Fibroblast of lung (primary cell): ENCODE results near the gene AMPD3. TPM values are rescaled to one million over a fixed set of nuclear protein-coding genes. Genes with fewer than 3 reads are reported as not detected.

Experiments used
- DNase-seq, 2 donors: peaks; one replicate each; pipeline versions ENCODE4 v3.0.0 to v3.0.0-alpha.2; 2010; ENCODE audit warnings: low read depth in 2 of 2
- H2AFZ ChIP-seq: 2 replicates; pipeline ENCODE4 v1.5.1; 2012; ENCODE audit warnings: low read length, control low read depth, inconsistent platforms
- H3K27ac ChIP-seq: 2 replicates; pipeline ENCODE4 v1.5.1; 2011; ENCODE audit warnings: low read length, control low read depth; ENCODE audit not compliant: insufficient read depth
- H3K27me3 ChIP-seq: 2 replicates; pipeline ENCODE4 v1.5.1; 2011; ENCODE audit warnings: mild to moderate bottlenecking, low read length; ENCODE audit not compliant: control insufficient read depth, insufficient read depth
- H3K36me3 ChIP-seq: 2 replicates; pipeline ENCODE4 v1.5.1; 2011; ENCODE audit warnings: low read length; ENCODE audit not compliant: control insufficient read depth, insufficient read depth
- H3K4me1 ChIP-seq: 2 replicates; pipeline ENCODE4 v1.5.1; 2011; ENCODE audit warnings: low read length; ENCODE audit not compliant: control insufficient read depth, insufficient read depth; ENCODE audit errors: extremely low read depth
- H3K4me2 ChIP-seq: 2 replicates; pipeline ENCODE4 v1.5.1; 2011; ENCODE audit warnings: low read length, control low read depth; ENCODE audit not compliant: insufficient read depth; ENCODE audit errors: extremely low read depth
- H3K4me3 ChIP-seq, 4 experiments: fragments of 200-600 bp in 1 of 4; sonication (generic) in 1 of 4; replicated peaks in 1 of 4; 2 replicates each; pipeline ENCODE4 v1.5.1; 2011 to 2016; ENCODE audit warnings: low read length in 4 of 4, low read depth in 3 of 4, mild to moderate bottlenecking in 3 of 4, control low read depth in 2 of 4, inconsistent platforms in 1 of 4, mixed read lengths in 1 of 4; ENCODE audit not compliant: insufficient read depth in 1 of 4; ENCODE audit errors: control extremely low read depth in 1 of 4
- H3K79me2 ChIP-seq: 2 replicates; pipeline ENCODE4 v1.5.1; 2012; ENCODE audit warnings: mild to moderate bottlenecking, low read length, inconsistent platforms; ENCODE audit not compliant: control insufficient read depth, insufficient read depth
- H3K9ac ChIP-seq: 2 replicates; pipeline ENCODE4 v1.5.1; 2011; ENCODE audit warnings: mild to moderate bottlenecking, low read length, control low read depth; ENCODE audit not compliant: insufficient read depth
- H3K9me3 ChIP-seq: 2 replicates; pipeline ENCODE4 v1.5.1; 2012; ENCODE audit warnings: low read depth, low read length; ENCODE audit not compliant: control insufficient read depth, insufficient read depth
- H4K20me1 ChIP-seq: 2 replicates; pipeline ENCODE4 v1.5.1; 2011; ENCODE audit warnings: low read length; ENCODE audit not compliant: control insufficient read depth, insufficient read depth; ENCODE audit errors: extremely low read depth
- EZH2 ChIP-seq: IDR thresholded peaks from 2 replicates; pipeline ENCODE4 v1.5.1; 2012; ENCODE audit warnings: low read length, control low read depth, mild to moderate bottlenecking; ENCODE audit errors: missing control alignments
- polyA plus RNA-seq, 2 donors: library from polyadenylated mRNA; depleted of rRNA in 1 of 2; stranded (reverse) in 1 of 2; unstranded in 1 of 2; fragments of >200 nt; gene quantifications; 2 replicates each; pipeline ENCODE4 v1.2.1, GENCODE V29; 2011 to 2012; ENCODE audit warnings: missing spikeins in 1 of 2
- total RNA-seq: library from RNA; depleted of rRNA; stranded (reverse); fragments of >200 nt; gene quantifications from 2 replicates; pipeline ENCODE4 v1.2.1, GENCODE V29; 2014
- TF ChIP-seq, protein P1 (sequence below), 2 donors: IDR thresholded peaks in 1 of 2; conservative IDR thresholded peaks in 1 of 2; 1 replicate in 1 of 2; 2 replicates in 1 of 2; pipeline ENCODE4 v1.5.1; 2011 to 2012; ENCODE audit warnings: low read length in 2 of 2, control low read depth in 1 of 2, inconsistent platforms in 1 of 2, low read depth in 1 of 2, mild to moderate bottlenecking in 1 of 2

The AMPD3 gene
- total and polyA plus RNA-seq, 2 donors (not counting 1 experiment from before 2014, with no cell fraction given) = 18.1 to 24.9 TPM

DNA sequence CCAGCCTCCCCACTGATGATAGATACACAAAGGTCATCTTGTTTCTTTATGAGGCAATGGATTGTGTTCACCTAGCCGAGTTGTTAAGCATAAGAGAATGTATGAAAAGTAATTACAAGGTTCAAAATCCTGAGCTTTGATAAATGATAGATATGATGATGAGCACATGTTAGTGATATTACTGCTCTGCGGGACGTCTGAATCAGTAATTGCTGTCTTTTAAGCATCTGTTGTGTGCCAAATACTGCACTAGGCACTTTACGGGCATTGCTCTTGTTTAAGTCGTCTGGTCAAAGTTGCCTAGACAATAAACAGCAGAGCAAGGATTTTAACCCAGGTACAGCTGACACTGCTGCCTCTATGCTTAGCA is 86.5 kb downstream of the AMPD3 start:
- no peaks in the 10 kb centered on the region for H4K20me1 ChIP-seq
- peak overlapping the region; percentile 81 for H3K4me2 ChIP-seq
- H3K9ac ChIP-seq = peak overlapping the region; percentile 17
- no peak for TF ChIP-seq EZH2
- TF ChIP-seq, protein P1, sequence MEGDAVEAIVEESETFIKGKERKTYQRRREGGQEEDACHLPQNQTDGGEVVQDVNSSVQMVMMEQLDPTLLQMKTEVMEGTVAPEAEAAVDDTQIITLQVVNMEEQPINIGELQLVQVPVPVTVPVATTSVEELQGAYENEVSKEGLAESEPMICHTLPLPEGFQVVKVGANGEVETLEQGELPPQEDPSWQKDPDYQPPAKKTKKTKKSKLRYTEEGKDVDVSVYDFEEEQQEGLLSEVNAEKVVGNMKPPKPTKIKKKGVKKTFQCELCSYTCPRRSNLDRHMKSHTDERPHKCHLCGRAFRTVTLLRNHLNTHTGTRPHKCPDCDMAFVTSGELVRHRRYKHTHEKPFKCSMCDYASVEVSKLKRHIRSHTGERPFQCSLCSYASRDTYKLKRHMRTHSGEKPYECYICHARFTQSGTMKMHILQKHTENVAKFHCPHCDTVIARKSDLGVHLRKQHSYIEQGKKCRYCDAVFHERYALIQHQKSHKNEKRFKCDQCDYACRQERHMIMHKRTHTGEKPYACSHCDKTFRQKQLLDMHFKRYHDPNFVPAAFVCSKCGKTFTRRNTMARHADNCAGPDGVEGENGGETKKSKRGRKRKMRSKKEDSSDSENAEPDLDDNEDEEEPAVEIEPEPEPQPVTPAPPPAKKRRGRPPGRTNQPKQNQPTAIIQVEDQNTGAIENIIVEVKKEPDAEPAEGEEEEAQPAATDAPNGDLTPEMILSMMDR (conservative IDR thresholded peaks at IDR 0.05 in 1 of 2, IDR thresholded peaks at IDR 0.05 in 1 of 2; ENCODE audit: low read depth in 1 of 2, low read length in 2 of 2) = no peak
- peak overlapping the region; percentile 32 to 89 (median 68) for H3K4me3 ChIP-seq
- H3K36me3 ChIP-seq = no peaks in the 10 kb centered on the region
- no peaks in the 10 kb centered on the region for H3K27me3 ChIP-seq
- H2AFZ ChIP-seq = peak overlapping the region; percentile 87
- peak overlapping the region; percentile 90 for H3K27ac ChIP-seq
- DNase-seq = no peak
- H3K79me2 ChIP-seq = peaks cover 9% of the 10 kb centered on the region
- no peaks in the 10 kb centered on the region for H3K9me3 ChIP-seq
- no peaks in the 10 kb centered on the region for H3K4me1 ChIP-seq

DNA sequence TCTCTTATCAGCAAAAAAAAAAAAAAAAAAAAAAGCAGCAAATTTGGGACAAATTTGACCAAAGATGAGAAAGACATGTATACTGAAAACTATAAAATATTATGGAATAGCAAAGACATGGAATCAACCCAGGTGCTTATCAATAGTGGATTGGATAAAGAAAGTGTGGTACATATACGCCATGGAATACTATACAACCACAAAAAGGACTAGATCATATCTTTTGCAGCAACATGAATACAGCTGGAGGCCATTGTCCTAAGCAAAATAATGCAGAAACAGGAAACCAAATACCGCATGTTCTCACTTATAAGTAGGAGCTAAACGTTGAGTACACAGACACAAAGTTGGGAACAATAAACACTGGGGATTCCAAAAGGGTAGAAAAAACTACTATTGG is 87.7 kb downstream of the AMPD3 start:
- Histone ChIP-seq H3K4me3 (no peak overlapping the region), H2AFZ (no peak overlapping the region), H4K20me1 (no peaks in the 10 kb centered on the region), H3K27ac (no peak overlapping the region), H3K4me1 (no peaks in the 10 kb centered on the region), H3K36me3 (no peaks in the 10 kb centered on the region), H3K9me3 (no peaks in the 10 kb centered on the region), H3K79me2 (peaks cover 9% of the 10 kb centered on the region), H3K4me2 (no peak overlapping the region), H3K27me3 (no peaks in the 10 kb centered on the region), H3K9ac (no peak overlapping the region)
- DNase-seq = no peak
- no peak for TF ChIP-seq EZH2
- TF ChIP-seq, protein P1 (conservative IDR thresholded peaks at IDR 0.05 in 1 of 2, IDR thresholded peaks at IDR 0.05 in 1 of 2; ENCODE audit: low read depth in 1 of 2, low read length in 2 of 2) = no peak

DNA sequence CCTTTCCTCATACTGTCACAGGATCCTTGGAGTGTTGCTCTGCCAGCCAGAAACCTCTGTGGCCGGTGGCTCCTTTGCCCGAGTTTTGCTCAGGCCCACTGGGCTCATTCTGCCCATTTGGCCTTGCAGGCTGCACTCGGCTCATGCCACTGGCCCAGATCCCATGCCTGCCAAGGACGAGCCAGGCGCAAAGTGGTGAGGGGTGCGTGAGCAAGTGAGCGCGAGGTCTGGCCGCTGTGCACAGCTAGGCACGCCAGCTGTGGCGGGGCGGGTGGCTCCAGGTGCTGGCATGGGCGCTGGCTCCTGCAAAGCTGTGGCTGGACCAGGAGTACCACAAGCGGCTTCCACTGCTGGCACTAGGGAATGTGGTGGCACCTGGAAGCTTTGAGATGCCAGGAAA is 88.7 kb downstream of the AMPD3 start:
- Histone ChIP-seq H3K79me2 (peaks cover 6% of the 10 kb centered on the region), H3K4me1 (no peaks in the 10 kb centered on the region), H3K4me3 (no peak overlapping the region), H3K9ac (no peak overlapping the region), H3K27me3 (no peaks in the 10 kb centered on the region), H3K36me3 (no peaks in the 10 kb centered on the region), H3K9me3 (no peaks in the 10 kb centered on the region), H3K27ac (no peak overlapping the region), H3K4me2 (no peak overlapping the region), H4K20me1 (no peaks in the 10 kb centered on the region), H2AFZ (no peak overlapping the region)
- DNase-seq = no peak
- TF ChIP-seq EZH2 = no peak
- TF ChIP-seq, protein P1 (conservative IDR thresholded peaks at IDR 0.05 in 1 of 2, IDR thresholded peaks at IDR 0.05 in 1 of 2; ENCODE audit: low read depth in 1 of 2, low read length in 2 of 2) = no peak
